ENCODE results near the gene SPSB3.

Gene SPSB3

GRCh38 chr16:1732071-1732470 lies 50.3 kb downstream of the SPSB3 start:
- TF ChIP-seq ZNF8 (CRISPR knock-in tag; IDR thresholded peaks at IDR 0.05) (no peak), ARNTL (CRISPR knock-in tag; IDR thresholded peaks at IDR 0.05; ENCODE audit: borderline replicate concordance, low read depth) (no peak), ZFP3 (CRISPR knock-in tag; IDR thresholded peaks at IDR 0.05) (no peak)
- ATAC-seq: no peak

GRCh38 chr16:1731603-1732002 lies 50.8 kb downstream of the SPSB3 start:
- no peak for TF ChIP-seq TOX (CRISPR knock-in tag; IDR thresholded peaks at IDR 0.05; ENCODE audit: borderline replicate concordance)
- no peak for TF ChIP-seq GLIS3 (CRISPR knock-in tag; IDR thresholded peaks at IDR 0.05)
- TF ChIP-seq ZNF565 (CRISPR knock-in tag; conservative IDR thresholded peaks at IDR 0.05; ENCODE audit: low read depth): no peak
- TF ChIP-seq ESRRG (CRISPR knock-in tag; IDR thresholded peaks at IDR 0.05): no peak
- no peak for TF ChIP-seq ZFP30 (CRISPR knock-in tag; IDR thresholded peaks at IDR 0.05)
- no peak for TF ChIP-seq ZNF8 (CRISPR knock-in tag; IDR thresholded peaks at IDR 0.05)
- TF ChIP-seq ZNF70 (CRISPR knock-in tag; IDR thresholded peaks at IDR 0.05): no peak
- no peak for TF ChIP-seq PATZ1 (CRISPR knock-in tag; IDR thresholded peaks at IDR 0.05; ENCODE audit: borderline replicate concordance)
- no peak for TF ChIP-seq SNAI2 (CRISPR knock-in tag; IDR thresholded peaks at IDR 0.05)
- no peak for TF ChIP-seq RARB (CRISPR knock-in tag; IDR thresholded peaks at IDR 0.05)
- no peak for TF ChIP-seq ZFP3 (CRISPR knock-in tag; IDR thresholded peaks at IDR 0.05)
- no peak for TF ChIP-seq BACH2 (CRISPR knock-in tag; IDR thresholded peaks at IDR 0.05; ENCODE audit: borderline replicate concordance)
- TF ChIP-seq OSR1 (CRISPR knock-in tag; IDR thresholded peaks at IDR 0.05): no peak
- TF ChIP-seq CSDC2 (CRISPR knock-in tag; IDR thresholded peaks at IDR 0.05): no peak
- TF ChIP-seq ISL1 (CRISPR knock-in tag; IDR thresholded peaks at IDR 0.05): no peak
- no peak for TF ChIP-seq CREB5 (CRISPR knock-in tag; IDR thresholded peaks at IDR 0.05; ENCODE audit: low read depth)
- TF ChIP-seq TSHZ2 (CRISPR knock-in tag; IDR thresholded peaks at IDR 0.05): no peak
- no peak for TF ChIP-seq PPARA (CRISPR knock-in tag; IDR thresholded peaks at IDR 0.05; ENCODE audit: borderline replicate concordance)
- no peak for TF ChIP-seq ZC3H10 (CRISPR knock-in tag; IDR thresholded peaks at IDR 0.05)
- TF ChIP-seq POU6F1 (CRISPR knock-in tag; IDR thresholded peaks at IDR 0.05; ENCODE audit: borderline replicate concordance, low read depth): no peak
- no peak for ATAC-seq

GRCh38 chr16:1731073-1731472 lies 51.3 kb downstream of the SPSB3 start:
- no peak for ATAC-seq
- no peak for TF ChIP-seq TSHZ2 (CRISPR knock-in tag; IDR thresholded peaks at IDR 0.05)
- no peak for TF ChIP-seq OSR1 (CRISPR knock-in tag; IDR thresholded peaks at IDR 0.05)
- TF ChIP-seq CSRNP3 (CRISPR knock-in tag; IDR thresholded peaks at IDR 0.05): no peak
- no peak for TF ChIP-seq ESRRG (CRISPR knock-in tag; IDR thresholded peaks at IDR 0.05)
- TF ChIP-seq ZNF70 (CRISPR knock-in tag; IDR thresholded peaks at IDR 0.05): no peak
- no peak for TF ChIP-seq ZNF565 (CRISPR knock-in tag; conservative IDR thresholded peaks at IDR 0.05; ENCODE audit: low read depth)
- no peak for TF ChIP-seq PATZ1 (CRISPR knock-in tag; IDR thresholded peaks at IDR 0.05; ENCODE audit: borderline replicate concordance)
- no peak for TF ChIP-seq TCF4 (CRISPR knock-in tag; IDR thresholded peaks at IDR 0.05; ENCODE audit: borderline replicate concordance)
- TF ChIP-seq ZNF8 (CRISPR knock-in tag; IDR thresholded peaks at IDR 0.05): no peak
- TF ChIP-seq ARNTL (CRISPR knock-in tag; IDR thresholded peaks at IDR 0.05; ENCODE audit: borderline replicate concordance, low read depth): no peak
- no peak for TF ChIP-seq GLIS3 (CRISPR knock-in tag; IDR thresholded peaks at IDR 0.05)

Data from SK-N-SH treated with all-trans-retinoic acid at 6 μM for 48 hours (cell line).